ENCODE results near the gene MRM1.

The MRM1 gene, protein sequence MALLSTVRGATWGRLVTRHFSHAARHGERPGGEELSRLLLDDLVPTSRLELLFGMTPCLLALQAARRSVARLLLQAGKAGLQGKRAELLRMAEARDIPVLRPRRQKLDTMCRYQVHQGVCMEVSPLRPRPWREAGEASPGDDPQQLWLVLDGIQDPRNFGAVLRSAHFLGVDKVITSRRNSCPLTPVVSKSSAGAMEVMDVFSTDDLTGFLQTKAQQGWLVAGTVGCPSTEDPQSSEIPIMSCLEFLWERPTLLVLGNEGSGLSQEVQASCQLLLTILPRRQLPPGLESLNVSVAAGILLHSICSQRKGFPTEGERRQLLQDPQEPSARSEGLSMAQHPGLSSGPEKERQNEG

DNA sequence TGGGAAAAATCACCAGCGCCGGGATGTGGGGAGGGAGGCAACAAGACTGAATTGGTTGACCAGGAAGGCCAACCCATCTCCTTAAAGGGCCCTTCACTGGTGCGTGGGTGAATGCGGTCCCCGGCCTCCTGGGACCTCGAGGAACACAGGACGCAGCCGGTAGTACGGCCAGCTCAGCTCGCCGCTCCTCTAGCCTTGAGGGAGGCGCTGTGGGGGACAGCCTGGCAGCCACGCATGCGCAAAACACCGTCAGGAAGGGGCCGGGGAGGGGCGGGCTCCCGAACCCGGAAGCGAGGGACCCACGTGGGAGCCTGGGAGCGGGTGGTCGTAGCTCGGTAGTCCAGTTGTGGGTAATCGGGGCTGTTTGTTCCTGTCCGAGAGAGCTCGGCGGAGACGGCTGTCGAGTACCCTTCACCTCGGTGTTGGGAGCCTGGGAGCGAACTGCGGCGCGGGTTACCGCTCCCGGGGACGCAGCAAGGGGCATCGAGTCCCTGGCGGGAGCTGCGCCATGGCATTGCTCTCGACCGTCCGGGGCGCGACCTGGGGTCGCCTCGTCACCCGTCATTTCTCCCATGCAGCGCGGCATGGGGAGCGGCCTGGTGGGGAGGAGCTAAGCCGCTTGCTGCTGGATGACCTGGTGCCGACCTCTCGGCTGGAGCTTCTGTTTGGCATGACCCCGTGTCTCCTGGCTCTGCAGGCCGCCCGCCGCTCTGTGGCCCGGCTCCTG is at the start of gene MRM1:
Gene MRM1 (plus strand): TSS at position 281 of the 727 bp plus-strand sequence. CDS start 228 bp downstream, at position 509.
- DNase-seq = peak; percentile 86 to 89
- peaks cover 38% of the 10 kb centered on the region for H3K4me1 Mint-ChIP-seq
- H3K27me3 Mint-ChIP-seq = no peaks in the 10 kb centered on the region
- peak within 1 kb of the TSS; percentile 87 to 93 for H3K4me3 Mint-ChIP-seq
- H3K9me3 Mint-ChIP-seq = no peaks in the 10 kb centered on the region
- peak within 1 kb of the TSS; percentile 84 to 94 for H3K27ac Mint-ChIP-seq
- peak; percentile 92 for ATAC-seq

DNA sequence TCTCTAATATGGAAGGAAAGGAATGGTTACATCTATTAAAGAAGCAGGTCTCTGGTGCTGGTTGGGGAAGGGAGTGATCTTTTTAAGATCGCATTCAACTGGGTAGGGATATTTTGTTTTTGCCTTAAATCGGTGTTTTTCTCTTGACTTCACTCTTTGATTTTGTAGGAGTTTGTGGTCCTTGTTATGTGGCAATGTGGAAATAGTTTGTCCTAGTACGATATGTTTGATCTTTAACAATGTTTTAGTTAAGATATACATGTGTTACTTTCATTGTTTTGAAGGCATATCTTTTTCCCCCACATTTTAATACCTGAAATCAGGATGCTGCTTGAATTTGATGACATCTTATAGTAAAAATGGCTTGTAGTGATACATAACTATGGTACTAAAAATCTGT is 47.9 kb upstream of the MRM1 start:
- Mint-ChIP-seq H3K4me1 (peaks cover 60% of the 10 kb centered on the region), H3K4me3 (peak overlapping the region; percentile 14 to 39), H3K27ac (no peak overlapping the region), H3K9me3 (no peaks in the 10 kb centered on the region), H3K27me3 (no peaks in the 10 kb centered on the region)
- DNase-seq (no peak), ATAC-seq (no peak)

DNA sequence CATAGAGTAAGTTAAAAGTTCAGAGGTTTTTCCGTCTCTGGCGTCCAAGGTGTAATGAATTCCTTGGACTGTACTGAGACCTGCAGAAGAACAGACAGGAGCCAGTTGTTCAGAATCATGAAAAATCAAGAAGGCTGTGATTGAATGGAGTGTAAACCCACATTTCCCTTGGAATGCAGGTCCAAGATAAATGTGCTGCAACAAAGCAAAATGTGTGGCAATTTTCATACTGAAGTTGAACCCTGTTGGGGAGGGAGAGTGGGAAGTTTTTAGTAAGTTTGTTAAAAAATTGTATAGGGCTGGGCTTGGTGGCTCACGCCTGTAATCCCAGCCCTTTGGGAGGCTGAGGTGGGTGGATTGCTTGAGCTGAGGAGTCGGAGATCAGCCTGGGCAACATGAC is 35.3 kb upstream of the MRM1 start:
- ATAC-seq (no peak), DNase-seq (no peak)
- H3K9me3 Mint-ChIP-seq = no peaks in the 10 kb centered on the region
- H3K27me3 Mint-ChIP-seq = no peaks in the 10 kb centered on the region
- H3K4me3 Mint-ChIP-seq = no peak overlapping the region
- no peak overlapping the region for H3K27ac Mint-ChIP-seq
- H3K4me1 Mint-ChIP-seq = no peaks in the 10 kb centered on the region

DNA sequence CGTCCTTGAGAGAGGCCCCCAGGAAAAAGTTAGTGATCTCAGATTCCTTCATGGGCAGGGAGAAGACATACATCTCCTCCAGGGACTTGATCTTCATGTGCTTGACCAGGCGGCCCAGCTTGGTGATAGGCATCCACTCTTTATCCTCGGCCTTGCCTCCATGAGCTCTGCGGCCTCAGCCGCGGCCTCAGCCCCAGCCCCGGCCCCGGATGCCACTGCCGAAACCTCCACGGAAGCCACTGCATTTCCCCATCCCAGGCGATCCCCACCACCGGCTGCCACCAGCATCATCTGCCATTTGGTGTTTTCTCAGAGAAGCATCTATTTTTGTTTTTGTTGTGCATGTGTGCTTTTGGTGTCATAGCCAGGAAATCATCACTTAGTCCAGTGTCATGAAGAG is 26.4 kb upstream of the MRM1 start:
- H3K4me1 Mint-ChIP-seq = peaks cover 10% of the 10 kb centered on the region
- no peaks in the 10 kb centered on the region for H3K9me3 Mint-ChIP-seq
- peak overlapping the region in 1 of 2 donors; percentile 31 for H3K4me3 Mint-ChIP-seq
- DNase-seq = no peak
- no peak for ATAC-seq
- peak overlapping the region in 1 of 2 donors; percentile 65 for H3K27ac Mint-ChIP-seq
- no peaks in the 10 kb centered on the region for H3K27me3 Mint-ChIP-seq

DNA sequence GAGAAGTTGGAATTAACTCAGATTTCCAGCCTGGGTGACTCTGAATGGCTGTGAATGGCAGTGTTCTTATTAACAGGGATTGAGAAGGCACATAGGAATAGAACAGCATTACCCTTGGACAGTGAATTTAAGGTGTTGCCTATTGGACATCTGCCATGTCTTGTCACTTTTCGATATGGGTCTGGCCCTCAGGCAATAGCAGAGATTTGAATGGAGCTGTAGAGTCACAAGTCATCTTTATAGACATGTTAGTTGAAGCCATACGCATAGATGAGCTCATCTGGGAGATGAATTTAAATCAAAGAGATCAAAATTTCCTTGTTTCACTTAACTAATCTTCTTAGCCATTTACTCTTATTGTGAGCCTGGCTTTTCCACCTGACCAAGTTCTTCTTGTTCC is 24.6 kb upstream of the MRM1 start:
- Mint-ChIP-seq H3K4me3 (no peak overlapping the region), H3K4me1 (peaks cover 10% of the 10 kb centered on the region), H3K27me3 (no peaks in the 10 kb centered on the region), H3K27ac (no peak overlapping the region), H3K9me3 (no peaks in the 10 kb centered on the region)
- ATAC-seq = no peak
- DNase-seq = no peak

DNA sequence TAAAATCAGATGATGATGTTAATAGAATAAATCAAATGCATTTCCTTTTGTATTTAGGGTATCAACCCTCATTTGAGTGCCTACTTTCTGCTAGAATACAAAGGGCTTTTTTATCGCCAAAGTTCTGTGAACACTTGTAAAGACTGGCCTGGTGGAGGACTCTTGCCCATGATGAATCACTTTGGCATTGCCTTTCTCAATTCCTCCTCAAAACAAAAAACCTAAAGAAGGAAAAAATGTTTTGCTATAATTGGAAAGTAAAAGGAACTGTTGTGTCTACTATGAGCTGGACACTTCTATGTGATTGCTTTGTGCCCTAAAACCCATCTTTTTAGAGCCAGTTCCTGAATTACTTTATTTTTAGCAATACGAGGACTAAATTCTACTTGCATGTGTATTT is 22.7 kb upstream of the MRM1 start:
- peaks cover 10% of the 10 kb centered on the region for H3K4me1 Mint-ChIP-seq
- H3K9me3 Mint-ChIP-seq = no peaks in the 10 kb centered on the region
- no peak overlapping the region for H3K4me3 Mint-ChIP-seq
- H3K27ac Mint-ChIP-seq = no peak overlapping the region
- ATAC-seq (no peak), DNase-seq (no peak)
- no peaks in the 10 kb centered on the region for H3K27me3 Mint-ChIP-seq

DNA sequence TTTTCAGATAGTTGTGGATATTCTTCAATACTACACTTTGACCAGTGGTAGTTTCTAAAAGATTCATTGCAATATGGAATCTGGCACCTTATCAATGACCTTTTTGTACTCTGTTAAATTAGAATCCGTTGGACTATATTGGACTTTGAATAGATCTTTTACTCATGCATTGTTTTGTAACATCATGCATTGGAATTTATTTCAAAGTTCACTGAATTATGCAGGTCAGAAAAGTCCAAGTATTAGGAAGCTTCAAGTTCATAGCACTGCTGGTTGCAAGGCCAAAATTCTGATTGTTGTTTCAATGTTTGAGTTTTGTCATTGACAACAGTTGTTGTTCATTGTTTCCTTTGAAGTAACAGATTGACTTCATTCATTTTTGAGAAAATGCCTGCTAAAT is 17.6 kb upstream of the MRM1 start:
- ATAC-seq (no peak), DNase-seq (no peak)
- peak overlapping the region in 1 of 2 donors; percentile 19 for H3K27ac Mint-ChIP-seq
- no peaks in the 10 kb centered on the region for H3K9me3 Mint-ChIP-seq
- H3K4me1 Mint-ChIP-seq = no peaks in the 10 kb centered on the region
- no peak overlapping the region for H3K4me3 Mint-ChIP-seq
- H3K27me3 Mint-ChIP-seq = no peaks in the 10 kb centered on the region

DNA sequence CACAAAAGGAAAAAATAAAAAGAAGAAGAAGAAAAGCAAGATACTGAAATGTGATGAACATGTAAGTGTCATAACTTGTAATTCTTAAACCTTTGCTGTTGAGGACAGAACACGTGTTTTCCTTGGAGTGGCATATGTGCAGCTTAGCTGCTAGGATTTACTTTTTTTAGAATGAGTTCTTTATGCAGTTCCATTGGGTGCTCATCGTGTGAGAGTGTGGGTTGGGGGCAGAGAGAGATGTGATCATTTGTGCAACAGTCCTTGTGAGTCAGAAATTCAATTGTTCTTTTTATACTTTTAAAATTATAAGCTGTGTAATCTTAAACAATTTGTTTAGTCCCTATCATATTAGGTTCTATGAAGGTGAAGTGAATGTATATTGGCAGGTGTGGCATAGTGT is 15.2 kb upstream of the MRM1 start:
- ATAC-seq (no peak), DNase-seq (no peak)
- Mint-ChIP-seq H3K4me1 (peaks cover 20% of the 10 kb centered on the region), H3K4me3 (no peak overlapping the region), H3K27me3 (no peaks in the 10 kb centered on the region), H3K27ac (no peak overlapping the region), H3K9me3 (no peaks in the 10 kb centered on the region)

DNA sequence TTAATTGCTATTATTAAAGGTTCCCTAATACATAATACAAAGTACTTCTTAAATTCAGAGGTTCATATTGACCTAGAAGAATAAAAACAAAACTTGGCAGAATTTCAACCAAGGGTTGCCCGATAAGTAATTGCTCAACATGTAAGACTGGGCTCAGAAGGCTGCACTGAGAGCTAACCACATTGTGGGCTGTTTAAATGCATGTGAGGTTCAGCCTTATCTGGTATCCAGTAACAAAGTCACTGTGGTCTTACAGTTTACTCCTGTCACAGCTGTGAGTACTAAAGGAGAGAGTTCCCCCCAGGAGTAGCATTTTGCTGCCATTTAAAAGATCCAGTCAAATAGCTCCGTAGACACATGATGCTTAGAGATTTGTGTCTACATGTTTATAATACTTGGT is 11.3 kb upstream of the MRM1 start:
- Mint-ChIP-seq H3K4me3 (no peak overlapping the region), H3K9me3 (no peaks in the 10 kb centered on the region), H3K27ac (peak overlapping the region in 1 of 2 donors; percentile 48), H3K4me1 (peaks cover 38% of the 10 kb centered on the region), H3K27me3 (no peaks in the 10 kb centered on the region)
- ATAC-seq (peak; percentile 42), DNase-seq (no peak)

DNA sequence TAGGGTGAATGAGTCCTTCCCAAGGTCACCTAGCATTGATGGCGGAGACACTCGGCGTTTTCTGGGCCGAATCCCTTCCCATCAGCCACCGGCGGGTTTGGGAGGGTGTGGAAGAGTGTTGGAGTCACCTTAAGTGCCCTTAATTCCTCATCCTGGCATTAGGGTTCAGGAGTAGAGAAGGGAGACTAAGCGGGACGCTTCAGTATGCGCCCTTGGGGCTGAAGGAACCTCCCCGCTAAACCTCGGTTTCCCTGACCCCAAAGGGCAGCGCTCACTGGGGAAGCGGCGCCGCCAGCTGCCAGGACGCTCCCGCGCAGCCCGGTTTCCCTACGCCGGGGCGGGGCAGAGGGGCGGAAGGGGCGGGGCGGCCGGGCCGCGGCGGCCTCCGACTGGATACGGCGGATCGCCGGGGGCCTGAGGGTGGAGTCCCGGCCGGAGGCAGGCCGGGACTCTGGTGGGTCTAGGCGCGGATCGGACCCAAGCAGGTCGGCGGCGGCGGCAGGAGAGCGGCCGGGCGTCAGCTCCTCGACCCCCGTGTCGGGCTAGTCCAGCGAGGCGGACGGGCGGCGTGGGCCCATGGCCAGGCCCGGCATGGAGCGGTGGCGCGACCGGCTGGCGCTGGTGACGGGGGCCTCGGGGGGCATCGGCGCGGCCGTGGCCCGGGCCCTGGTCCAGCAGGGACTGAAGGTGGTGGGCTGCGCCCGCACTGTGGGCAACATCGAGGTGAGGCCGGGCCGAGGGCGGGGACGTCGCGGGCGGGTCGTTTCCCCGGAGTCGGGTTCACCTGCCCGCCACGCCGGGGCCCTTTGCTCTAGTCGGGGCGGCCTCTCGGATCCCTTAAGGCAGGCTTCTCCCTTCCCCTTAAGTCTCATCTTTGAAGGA is 9.7 kb upstream of the MRM1 start, which contains the start of gene DHRS11:
Gene DHRS11 (plus strand): TSS at position 446 of the 882 bp plus-strand sequence. CDS start 131 bp downstream, at position 577.
- Mint-ChIP-seq H3K27me3 (no peaks in the 10 kb centered on the region), H3K4me3 (peak within 1 kb of the TSS; percentile 75 to 83), H3K27ac (peak within 1 kb of the TSS; percentile 26 to 91), H3K4me1 (peaks cover 38% of the 10 kb centered on the region), H3K9me3 (no peaks in the 10 kb centered on the region)
- peak; percentile 91 for ATAC-seq
- DNase-seq = peak; percentile 62 to 71

DNA sequence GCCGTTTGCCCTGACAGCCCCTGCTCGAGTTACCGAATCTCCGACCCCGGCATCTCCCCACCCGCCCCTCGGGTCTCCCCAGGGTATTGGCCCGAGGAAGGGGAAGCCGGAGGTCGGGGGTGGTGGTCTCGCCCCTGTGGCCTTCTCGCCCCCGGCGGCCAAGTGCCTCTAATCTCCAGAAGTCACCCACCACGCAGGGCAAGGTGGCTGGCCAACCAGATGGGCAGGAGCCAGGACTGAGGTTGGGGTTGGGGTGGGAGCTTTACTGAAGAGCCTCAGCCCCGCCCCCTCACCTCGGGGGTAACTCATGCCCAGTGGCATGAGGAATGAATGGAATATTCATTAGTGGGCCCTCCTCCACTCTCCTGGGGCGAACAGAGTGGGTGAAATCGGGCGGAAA is 9.1 kb upstream of the MRM1 start:
- ATAC-seq = peak; percentile 25
- DNase-seq = no peak
- H3K4me3 Mint-ChIP-seq = peak overlapping the region; percentile 75 to 83
- H3K27ac Mint-ChIP-seq = peak overlapping the region in 1 of 2 donors; percentile 80
- no peaks in the 10 kb centered on the region for H3K9me3 Mint-ChIP-seq
- H3K27me3 Mint-ChIP-seq = no peaks in the 10 kb centered on the region
- H3K4me1 Mint-ChIP-seq = peaks cover 38% of the 10 kb centered on the region

DNA sequence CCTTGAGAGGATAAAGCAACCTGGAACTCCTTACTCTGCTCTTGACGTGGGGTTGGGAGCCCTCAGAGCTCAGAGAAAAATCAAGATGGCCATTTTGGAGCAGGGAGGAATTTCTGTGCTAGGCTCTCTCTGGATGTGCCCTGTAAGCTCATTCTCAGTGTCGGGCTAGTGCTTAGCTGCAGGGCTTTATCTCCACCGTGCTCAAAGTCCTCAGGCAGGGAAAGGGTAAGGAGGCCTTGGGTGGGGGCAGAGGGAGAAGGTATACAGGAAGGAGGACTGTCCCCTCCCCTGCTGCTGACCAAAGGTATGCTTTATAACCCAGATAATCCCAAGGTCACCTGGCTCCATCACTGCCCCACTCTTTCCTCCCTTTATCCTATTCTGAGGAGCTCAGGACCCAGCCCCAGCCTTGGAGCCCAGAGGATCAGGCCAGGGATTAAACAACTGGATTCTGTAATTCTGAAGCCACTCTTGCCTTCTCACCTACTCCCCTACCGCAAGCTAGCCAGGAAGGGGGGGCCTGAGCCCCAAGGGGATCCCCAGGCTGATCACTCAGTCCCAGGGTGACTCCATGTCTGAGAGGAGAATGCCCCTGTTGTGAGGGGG is 8.6 kb upstream of the MRM1 start:
- Mint-ChIP-seq H3K9me3 (no peaks in the 10 kb centered on the region), H3K4me1 (peaks cover 38% of the 10 kb centered on the region), H3K4me3 (peak overlapping the region; percentile 75 to 83), H3K27me3 (no peaks in the 10 kb centered on the region), H3K27ac (peak overlapping the region in 1 of 2 donors; percentile 85)
- no peak for DNase-seq
- ATAC-seq = peak; percentile 27

DNA sequence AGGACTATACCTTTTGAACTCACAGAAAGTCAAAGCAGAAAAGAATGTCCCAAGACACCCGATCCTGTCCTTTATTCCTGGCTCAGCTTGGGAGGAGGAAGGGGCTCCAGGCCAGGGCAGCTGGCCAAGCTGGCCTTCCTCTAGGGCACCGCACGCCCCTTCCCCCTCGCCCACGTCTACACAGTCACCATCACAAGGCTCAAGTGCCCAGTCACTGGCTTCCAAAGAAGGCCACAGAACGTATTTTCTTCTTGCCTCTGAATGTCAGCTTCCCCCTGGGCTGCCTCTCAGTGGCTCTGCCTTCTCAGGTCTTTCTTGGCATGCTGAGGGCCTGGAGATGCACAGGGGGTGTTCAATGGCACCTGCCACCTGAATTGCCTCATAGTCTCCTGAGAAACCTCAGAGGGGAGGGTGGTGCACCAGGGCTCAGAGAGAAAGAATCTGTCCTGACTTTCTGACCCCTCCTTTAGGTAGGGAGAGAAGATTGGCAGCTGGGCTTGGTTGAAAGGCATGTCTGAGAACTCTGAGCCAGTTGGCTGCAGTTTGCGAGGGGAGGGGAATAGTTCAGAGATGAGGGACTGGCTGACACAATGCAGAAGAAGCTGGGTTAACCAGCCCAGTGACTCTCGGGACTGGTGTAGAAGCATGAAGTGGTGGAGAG is 7.6 kb upstream of the MRM1 start:
- no peaks in the 10 kb centered on the region for H3K9me3 Mint-ChIP-seq
- no peak overlapping the region for H3K4me3 Mint-ChIP-seq
- H3K27ac Mint-ChIP-seq = no peak overlapping the region
- peaks cover 38% of the 10 kb centered on the region for H3K4me1 Mint-ChIP-seq
- ATAC-seq (no peak), DNase-seq (no peak)
- H3K27me3 Mint-ChIP-seq = no peaks in the 10 kb centered on the region

DNA sequence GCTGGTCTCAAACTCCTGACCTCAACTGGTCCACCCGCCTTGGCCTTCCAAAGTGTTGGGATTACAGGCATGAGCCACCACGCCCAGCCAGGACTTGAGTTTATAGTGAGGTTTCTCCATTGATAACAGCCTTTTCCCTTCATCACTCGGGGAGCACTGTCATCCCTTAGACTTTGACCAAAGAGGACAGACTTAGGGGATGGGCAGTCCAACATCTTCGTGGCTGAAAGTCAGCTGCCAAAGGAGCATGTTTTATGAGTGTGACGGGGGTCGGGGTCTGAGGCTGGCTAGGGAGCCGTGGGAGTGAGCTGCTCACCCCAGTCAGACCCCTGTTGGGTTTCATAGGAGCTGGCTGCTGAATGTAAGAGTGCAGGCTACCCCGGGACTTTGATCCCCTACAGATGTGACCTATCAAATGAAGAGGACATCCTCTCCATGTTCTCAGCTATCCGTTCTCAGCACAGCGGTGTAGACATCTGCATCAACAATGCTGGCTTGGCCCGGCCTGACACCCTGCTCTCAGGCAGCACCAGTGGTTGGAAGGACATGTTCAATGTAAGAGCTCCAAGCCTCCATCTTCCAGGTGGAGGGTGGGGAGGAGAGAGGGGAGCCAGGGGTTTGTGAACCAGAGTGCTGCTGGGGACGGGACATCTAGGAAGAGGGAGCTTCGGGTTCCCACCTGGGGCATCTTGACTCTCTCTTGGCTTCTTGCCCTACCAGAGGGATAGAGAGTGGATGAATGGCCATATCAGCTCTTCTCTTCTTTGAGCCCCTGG is 6.6 kb upstream of the MRM1 start:
- H3K4me3 Mint-ChIP-seq = no peak overlapping the region
- no peaks in the 10 kb centered on the region for H3K9me3 Mint-ChIP-seq
- H3K27ac Mint-ChIP-seq = no peak overlapping the region
- no peak for DNase-seq
- H3K4me1 Mint-ChIP-seq = peaks cover 31% of the 10 kb centered on the region
- no peaks in the 10 kb centered on the region for H3K27me3 Mint-ChIP-seq
- no peak for ATAC-seq
